Vagina (tissue), 2 donors: ENCODE results near the gene C9orf152. TPM values are rescaled to one million over a fixed set of nuclear protein-coding genes. Genes with fewer than 3 reads are reported as not detected.

Source experiments
- DNase-seq, 2 donors: peaks; one replicate each; pipeline ENCODE4 v3.0.0-alpha.2; 2017; ENCODE audit errors: extremely low spot score in 2 of 2
- H3K27ac ChIP-seq: fragments of 200-600 bp; sonication (generic); one replicate; pipeline ENCODE4 v1.5.1; 2019
- H3K27me3 ChIP-seq: fragments of 200-600 bp; sonication (generic); one replicate; pipeline ENCODE4 v1.5.1; 2019
- H3K36me3 ChIP-seq, 2 donors: fragments of 200-600 bp; sonication (generic); one replicate each; pipeline ENCODE4 v1.5.1; 2017 to 2019
- H3K4me1 ChIP-seq: fragments of 200-600 bp; sonication (generic); one replicate; pipeline ENCODE4 v1.5.1; 2019
- H3K4me3 ChIP-seq, 2 donors: fragments of 200-600 bp; sonication (generic); 1 replicate in 1 of 2; 2 replicates in 1 of 2; pipeline ENCODE4 v1.5.1; 2016 to 2019
- H3K9me3 ChIP-seq: fragments of 200-600 bp; sonication (generic); one replicate; pipeline ENCODE4 v1.5.1; 2019
- CTCF ChIP-seq, 3 experiments: fragments of 450-650 bp in 2 of 3; fragments of 200-600 bp in 1 of 3; sonication (generic) in 1 of 3; IDR thresholded peaks; one replicate each; pipeline ENCODE4 v1.5.1; 2017 to 2019; ENCODE audit warnings: antibody characterized with exemption in 3 of 3, mild to moderate bottlenecking in 2 of 3, moderate library complexity in 2 of 3
- POLR2A ChIP-seq, 2 donors: fragments of 450-650 bp; IDR thresholded peaks; one replicate each; pipeline ENCODE4 v1.6.1; 2017; ENCODE audit warnings: antibody characterized with exemption in 2 of 2, mild to moderate bottlenecking in 2 of 2, moderate library complexity in 2 of 2
- POLR2AphosphoS5 ChIP-seq, 2 donors: sonication (generic); formaldehyde crosslinking; IDR thresholded peaks; one replicate each; pipeline ENCODE4 v1.9.0; 2017; ENCODE audit warnings: antibody characterized with exemption in 2 of 2, mild to moderate bottlenecking in 2 of 2, low read depth in 1 of 2; ENCODE audit not compliant: insufficient read depth in 1 of 2
- intact Hi-C: fragments of 100-400 bp; cut with DNase I; formaldehyde crosslinking; loops from one replicate; pipeline ENCODE4 v1.15.1; 2023
- total RNA-seq: library from RNA; depleted of rRNA; stranded (reverse); fragments of >200 nt; gene quantifications from one replicate; pipeline ENCODE4 v1.2.3, GENCODE V29; 2016

C9orf152 gene
- total RNA-seq, 1 donor from 2014 or later = 0.49 TPM

GRCh38 chr9:110249603-110250002 is 41.6 kb upstream of the C9orf152 start:
- Histone ChIP-seq H3K27ac (no peak overlapping the region), H3K4me1 (peaks cover 23% of the 10 kb centered on the region), H3K9me3 (no peaks in the 10 kb centered on the region), H3K36me3 (peaks cover 0 to 33% of the 10 kb centered on the region in 2 donors), H3K27me3 (no peaks in the 10 kb centered on the region), H3K4me3 (no peak overlapping the region)
- no peak for DNase-seq
- TF ChIP-seq POLR2AphosphoS5 (IDR thresholded peaks at IDR 0.05; ENCODE audit: insufficient read depth in 1 of 2, low read depth in 1 of 2) = no peak
- intact Hi-C loops = no loop called here

DNA sequence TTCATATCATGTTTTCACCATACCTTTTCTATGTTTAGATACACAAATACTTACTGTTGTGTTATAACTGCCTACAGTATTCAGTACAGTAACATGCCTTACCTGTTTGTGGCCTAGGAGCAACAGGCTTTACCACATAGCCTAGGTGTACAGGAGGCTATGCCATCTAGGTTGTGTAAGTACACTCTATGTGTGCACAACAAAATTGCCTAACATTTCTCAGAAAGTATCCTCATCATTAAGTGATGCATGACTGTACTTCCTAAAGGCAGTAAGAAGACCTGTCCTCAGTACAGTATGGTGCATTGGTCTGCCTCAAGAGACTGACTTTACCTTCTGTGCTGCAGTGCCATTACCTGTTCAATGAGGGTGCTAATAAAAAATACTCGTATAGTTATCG is 40.4 kb upstream of the C9orf152 start:
- Histone ChIP-seq H3K4me3 (no peak overlapping the region), H3K36me3 (peaks cover 0 to 41% of the 10 kb centered on the region in 2 donors), H3K9me3 (no peaks in the 10 kb centered on the region), H3K27ac (no peak overlapping the region), H3K27me3 (no peaks in the 10 kb centered on the region), H3K4me1 (peaks cover 11% of the 10 kb centered on the region)
- no peak for TF ChIP-seq POLR2AphosphoS5 (IDR thresholded peaks at IDR 0.05; ENCODE audit: insufficient read depth in 1 of 2, low read depth in 1 of 2)
- no peak for TF ChIP-seq POLR2A (IDR thresholded peaks at IDR 0.05)
- TF ChIP-seq CTCF (IDR thresholded peaks at IDR 0.05) = no peak
- no peak for DNase-seq
- intact Hi-C loops = no loop called here

GRCh38 chr9:110246214-110246613 is 38.3 kb upstream of the C9orf152 start:
- no peaks in the 10 kb centered on the region for H3K9me3 ChIP-seq
- DNase-seq = no peak
- H3K36me3 ChIP-seq = peaks cover 0 to 47% of the 10 kb centered on the region in 2 donors
- intact Hi-C loops = no loop called here
- no peak overlapping the region for H3K4me3 ChIP-seq
- TF ChIP-seq POLR2AphosphoS5 (IDR thresholded peaks at IDR 0.05; ENCODE audit: insufficient read depth in 1 of 2, low read depth in 1 of 2) (no peak), CTCF (IDR thresholded peaks at IDR 0.05) (no peak), POLR2A (IDR thresholded peaks at IDR 0.05) (no peak)
- H3K27ac ChIP-seq = no peak overlapping the region
- H3K27me3 ChIP-seq = no peaks in the 10 kb centered on the region
- no peaks in the 10 kb centered on the region for H3K4me1 ChIP-seq

- Histone ChIP-seq H3K4me1 (no peaks in the 10 kb centered on the region), H3K27ac (no peak overlapping the region), H3K36me3 (peaks cover 0 to 35% of the 10 kb centered on the region in 2 donors), H3K27me3 (no peaks in the 10 kb centered on the region), H3K4me3 (no peak overlapping the region), H3K9me3 (no peaks in the 10 kb centered on the region)
- intact Hi-C loops = no loop called here
- TF ChIP-seq CTCF (IDR thresholded peaks at IDR 0.05) = no peak
- TF ChIP-seq POLR2AphosphoS5 (IDR thresholded peaks at IDR 0.05; ENCODE audit: insufficient read depth in 1 of 2, low read depth in 1 of 2) = no peak
- no peak for TF ChIP-seq POLR2A (IDR thresholded peaks at IDR 0.05)
- no peak for DNase-seq
Measured at GRCh38 chr9:110244616-110245015, 36.7 kb upstream of the C9orf152 start.

DNA sequence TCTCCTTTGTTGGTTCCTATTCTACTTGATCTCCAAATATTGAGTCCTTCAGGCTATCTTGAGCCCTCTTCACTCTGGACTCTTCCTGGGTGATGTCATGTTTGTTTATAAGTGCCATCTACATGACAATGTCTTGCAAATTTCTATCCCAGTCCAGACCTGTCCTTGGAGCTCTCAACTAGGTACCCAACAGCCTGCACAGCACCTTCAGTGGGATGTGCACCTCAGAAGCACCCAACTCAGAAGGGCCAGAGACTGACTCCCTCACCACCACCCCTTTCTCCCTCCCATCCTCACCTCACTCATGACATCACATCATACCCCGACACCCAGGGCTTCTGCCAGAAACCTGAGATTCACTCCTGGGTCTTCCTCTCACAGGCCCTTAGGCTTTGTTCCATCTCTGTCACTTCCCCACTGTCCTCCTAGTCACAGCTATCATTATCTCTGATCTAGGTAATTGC is 33.9 kb upstream of the C9orf152 start:
- TF ChIP-seq POLR2AphosphoS5 (IDR thresholded peaks at IDR 0.05; ENCODE audit: insufficient read depth in 1 of 2, low read depth in 1 of 2) (no peak), POLR2A (IDR thresholded peaks at IDR 0.05) (no peak), CTCF (IDR thresholded peaks at IDR 0.05) (no peak)
- Histone ChIP-seq H3K9me3 (no peaks in the 10 kb centered on the region), H3K27ac (no peak overlapping the region), H3K4me1 (no peaks in the 10 kb centered on the region), H3K36me3 (peaks cover 0 to 21% of the 10 kb centered on the region in 2 donors), H3K27me3 (no peaks in the 10 kb centered on the region), H3K4me3 (no peak overlapping the region)
- intact Hi-C loops = no loop called here
- no peak for DNase-seq
